ENCODE measurements around the gene CNGB1.
"Not testable (repeated sequence)": the region's sequence is repeated elsewhere in the genome, so short reads cannot be mapped to it uniquely, and the experiment has no call there.

CNGB1 gene

DNA sequence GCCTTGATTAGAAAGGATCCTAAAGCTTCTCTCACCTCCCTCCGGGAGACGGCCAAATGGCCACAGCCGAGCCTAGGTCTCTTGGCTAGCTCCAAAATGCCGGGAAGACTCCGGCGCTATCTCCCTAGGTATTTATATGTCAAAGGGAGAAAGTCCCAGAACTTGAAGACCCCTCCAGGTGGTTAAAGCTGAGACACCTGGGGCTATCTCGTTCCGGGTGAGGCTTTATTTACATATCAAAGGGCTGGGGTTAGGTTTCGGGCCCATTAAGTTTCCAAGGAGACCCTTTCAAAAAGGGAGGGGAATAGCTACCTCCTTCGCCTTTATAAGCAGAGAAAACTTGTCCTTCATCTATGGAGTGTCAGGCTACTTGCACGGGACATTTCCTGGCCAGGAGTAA is 97.7 kb downstream of the CNGB1 start:
- TF ChIP-seq CTCF (IDR thresholded peaks at IDR 0.05; ENCODE audit: extremely low read depth, missing control alignments), result no peak
- no peak for DNase-seq (ENCODE audit: low spot score)

- DNase-seq (ENCODE audit: low spot score), result not testable (repeated sequence)
These were observed 98.2 kb downstream of the CNGB1 start for GRCh38 chr16:57872764-57873163.

GRCh38 chr16:57871456-57871855 is 99.5 kb downstream of the CNGB1 start:
- no peak for TF ChIP-seq CTCF (IDR thresholded peaks at IDR 0.05; ENCODE audit: extremely low read depth, missing control alignments)
- no peak for DNase-seq (ENCODE audit: low spot score)

GRCh38 chr16:57870753-57871454 is 100.0 kb downstream of the CNGB1 start:
- TF ChIP-seq CTCF (IDR thresholded peaks at IDR 0.05; ENCODE audit: extremely low read depth, missing control alignments), result no peak
- no peak for DNase-seq (ENCODE audit: low spot score)

GRCh38 chr16:57868913-57869520 is 101.9 kb downstream of the CNGB1 start:
- DNase-seq (ENCODE audit: low spot score), result no peak
- no peak for TF ChIP-seq CTCF (IDR thresholded peaks at IDR 0.05; ENCODE audit: extremely low read depth, missing control alignments)

GRCh38 chr16:57867000-57867561 is 103.8 kb downstream of the CNGB1 start:
- TF ChIP-seq CTCF (IDR thresholded peaks at IDR 0.05; ENCODE audit: extremely low read depth, missing control alignments), result no peak
- DNase-seq (ENCODE audit: low spot score), result no peak

- no peak for DNase-seq (ENCODE audit: low spot score)
- no peak for TF ChIP-seq CTCF (IDR thresholded peaks at IDR 0.05; ENCODE audit: extremely low read depth, missing control alignments)
These were observed 104.4 kb downstream of the CNGB1 start for GRCh38 chr16:57866529-57866918.

Data from GM20000 (cell line).